ENCODE results near the gene SCUBE3.

GRCh38 chr6:35291491-35291890 is 77.7 kb downstream of the SCUBE3 start:
- TF ChIP-seq CTCF (IDR thresholded peaks at IDR 0.05 in 2 of 3, conservative IDR thresholded peaks at IDR 0.05 in 1 of 3; ENCODE audit: borderline replicate concordance in 1 of 3, insufficient read depth in 1 of 3, low read depth in 2 of 3, low read length in 2 of 3) (no peak), ATF3 (IDR thresholded peaks at IDR 0.05) (no peak), CBX3 (IDR thresholded peaks at IDR 0.05; ENCODE audit: low read depth) (no peak), SRF (IDR thresholded peaks at IDR 0.05; ENCODE audit: low read depth) (no peak), POLR2A (IDR thresholded peaks at IDR 0.05; ENCODE audit: borderline replicate concordance, extremely low read depth, insufficient read depth, insufficient read length) (no peak), EZH2phosphoT487 (IDR thresholded peaks at IDR 0.05; ENCODE audit: borderline replicate concordance) (no peak), YY1 (IDR thresholded peaks at IDR 0.05; ENCODE audit: extremely low read depth, insufficient replicate concordance, low read depth, low read length) (no peak), ZBTB33 (IDR thresholded peaks at IDR 0.05; ENCODE audit: extremely low read depth, insufficient replicate concordance, low read length) (no peak), EGR1 (IDR thresholded peaks at IDR 0.05; ENCODE audit: low read depth) (no peak), MAX (IDR thresholded peaks at IDR 0.05) (no peak)

All from HCT116 (cell line).